SK-N-MC (cell line): Measurements from ENCODE around the gene KCNMA1.

Experiments used
- EZH2 ChIP-seq: fragments of 200-600 bp; sonication (generic); IDR thresholded peaks from one replicate; pipeline ENCODE4 v1.6.1; 2017; ENCODE audit warnings: antibody characterized with exemption
- POLR2AphosphoS5 ChIP-seq: IDR thresholded peaks from 2 replicates; pipeline ENCODE4 v1.6.1; 2012; ENCODE audit warnings: mild to moderate bottlenecking, low read depth, low read length, borderline replicate concordance

DNA sequence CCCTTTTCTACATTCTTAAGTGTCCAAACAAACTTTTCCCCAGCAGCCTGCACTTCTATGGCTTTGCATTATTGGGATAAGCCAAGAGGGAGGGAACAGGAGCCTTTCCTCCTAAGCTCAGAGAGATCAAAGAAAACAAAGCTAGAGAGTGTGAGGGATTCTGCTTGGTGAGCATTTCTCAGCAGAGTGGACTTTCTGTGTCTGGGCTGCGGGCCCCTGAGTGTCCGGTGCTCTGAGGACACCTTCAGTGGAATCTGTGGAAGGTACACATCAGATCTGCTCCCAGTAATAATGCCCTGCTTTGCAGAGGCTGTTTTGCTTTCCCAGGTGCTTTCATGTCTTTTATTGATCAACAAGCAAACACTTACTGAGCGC is 50.2 kb downstream of the KCNMA1 start:
- TF ChIP-seq EZH2 (no peak), POLR2AphosphoS5 (no peak)
